Thyroid gland (tissue), 4 donors: ENCODE measurements around the gene NKX2-4.

Source experiments
- CTCF ChIP-seq, 6 experiments: fragments of 200-600 bp in 3 of 6; fragments of 450-650 bp in 3 of 6; sonication (generic) in 3 of 6; IDR thresholded peaks; one replicate each; pipeline ENCODE4 v1.5.1; 2016 to 2019; ENCODE audit warnings: antibody characterized with exemption in 6 of 6, mild to moderate bottlenecking in 2 of 6, inconsistent platforms in 1 of 6, moderate library complexity in 1 of 6
- POLR2A ChIP-seq, 2 donors: fragments of 450-650 bp; IDR thresholded peaks; one replicate each; pipeline ENCODE4 v1.6.1; 2017; ENCODE audit warnings: antibody characterized with exemption in 2 of 2, mild to moderate bottlenecking in 2 of 2, moderate library complexity in 1 of 2

- TF ChIP-seq CTCF (IDR thresholded peaks at IDR 0.05), result no peak
- no peak for TF ChIP-seq POLR2A (IDR thresholded peaks at IDR 0.05)
These were observed 15.7 kb downstream of the NKX2-4 start for GRCh38 chr20:21381619-21382018.
